ENCODE results near the gene SOX15. TPM values are rescaled to one million over a fixed set of nuclear protein-coding genes. Genes with fewer than 3 reads are reported as not detected.

SOX15 gene
- total RNA-seq, 2 donors from 2014 or later, result 0.90 TPM; not detected in 1

DNA sequence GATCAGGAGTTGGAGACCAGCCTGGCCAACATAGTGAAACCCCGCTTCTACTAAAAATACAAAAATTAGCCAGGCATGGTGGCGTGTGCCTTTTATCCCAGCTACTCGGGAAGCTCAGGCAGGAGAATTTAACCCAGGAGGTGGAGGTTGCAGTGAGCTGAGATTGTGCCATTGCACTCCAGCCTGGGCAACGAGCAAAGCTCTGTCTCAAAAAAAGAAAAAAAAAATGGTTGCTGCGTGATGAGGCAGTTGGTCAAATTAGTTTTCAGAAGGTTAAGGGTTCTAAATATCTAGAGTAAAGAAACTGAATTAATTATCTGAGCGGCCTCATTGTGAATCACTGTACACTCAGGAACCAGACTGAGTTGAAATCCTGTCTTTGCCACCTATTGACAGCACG, 13.9 kb downstream of the SOX15 start:
- ATAC-seq (replicated peaks), result no peak
- peaks cover 100% of the 10 kb centered on the region for H3K36me3 Mint-ChIP-seq (ENCODE audit: low read depth)

DNA sequence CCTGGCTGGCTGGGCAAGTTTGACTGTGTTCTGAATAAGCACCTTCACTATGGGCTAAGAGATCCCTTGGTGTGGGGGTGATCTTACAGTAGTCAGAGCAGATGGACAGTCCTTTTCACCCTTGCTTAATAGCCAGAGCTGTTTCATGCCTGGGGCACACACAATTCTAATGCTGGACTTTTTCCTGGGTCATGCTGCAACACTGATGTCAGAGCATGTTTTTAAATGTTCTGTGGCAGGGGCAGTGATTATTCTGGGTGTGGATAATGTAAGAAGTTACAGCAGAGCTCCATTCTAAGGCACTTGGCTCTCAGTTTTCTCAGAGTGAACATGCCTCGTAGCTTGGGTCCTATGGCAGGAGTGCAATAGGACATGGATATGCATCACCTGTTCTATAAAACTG, 14.4 kb downstream of the SOX15 start:
- Mint-ChIP-seq H3K36me3 (ENCODE audit: low read depth) (peaks cover 100% of the 10 kb centered on the region), H3K27me3 (no peaks in the 10 kb centered on the region), H3K9me3 (no peaks in the 10 kb centered on the region), H3K4me1 (peaks cover 44% of the 10 kb centered on the region), H3K27ac (peak overlapping the region; percentile 93), H3K4me3 (peak overlapping the region; percentile 96)
- ATAC-seq (replicated peaks), result no peak

More for the DNA sequence above, 13.9 kb downstream of the SOX15 start:
- peak overlapping the region; percentile 24 for H3K27ac Mint-ChIP-seq
- H3K9me3 Mint-ChIP-seq, result no peaks in the 10 kb centered on the region
- peaks cover 48% of the 10 kb centered on the region for H3K4me1 Mint-ChIP-seq
- H3K27me3 Mint-ChIP-seq, result no peaks in the 10 kb centered on the region
- H3K4me3 Mint-ChIP-seq, result peak overlapping the region; percentile 96

DNA sequence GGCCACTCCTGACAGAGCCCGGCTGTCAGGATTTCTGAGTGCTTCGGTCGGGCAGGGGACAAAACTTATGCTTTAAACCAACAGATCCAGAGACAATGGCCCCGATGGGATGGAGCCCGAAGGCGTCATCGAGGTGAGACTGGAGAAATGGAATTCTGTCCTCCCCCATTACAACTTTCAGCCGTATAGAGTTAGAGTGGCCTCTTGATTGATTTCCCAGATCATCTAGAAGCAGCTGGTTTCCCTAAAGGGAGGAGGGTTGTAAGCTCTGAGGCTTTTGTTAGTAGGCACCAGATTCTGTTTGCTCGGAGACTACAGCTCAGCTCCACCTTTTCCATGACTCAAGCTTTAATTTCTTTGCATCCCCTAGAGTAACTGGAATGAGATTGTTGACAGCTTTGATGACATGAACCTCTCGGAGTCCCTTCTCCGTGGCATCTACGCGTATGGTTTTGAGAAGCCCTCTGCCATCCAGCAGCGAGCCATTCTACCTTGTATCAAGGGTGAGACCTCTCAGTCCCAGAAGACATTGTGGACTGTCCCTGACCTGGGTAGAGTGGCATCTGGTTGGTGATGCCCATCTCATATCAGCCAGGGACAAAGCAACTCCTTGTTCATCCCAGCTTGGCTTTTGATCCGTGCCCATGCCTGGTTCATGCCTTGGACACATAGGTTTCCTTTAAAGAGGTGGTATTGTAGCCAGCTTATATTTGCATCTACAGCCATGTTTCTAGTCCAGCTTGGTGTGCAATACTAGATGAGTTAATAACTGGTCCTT, 15.5 kb downstream of the SOX15 start:
- Mint-ChIP-seq H3K4me3 (peak overlapping the region; percentile 96), H3K36me3 (ENCODE audit: low read depth) (peaks cover 100% of the 10 kb centered on the region), H3K9me3 (no peaks in the 10 kb centered on the region), H3K27me3 (no peaks in the 10 kb centered on the region), H3K27ac (peak overlapping the region; percentile 93), H3K4me1 (peaks cover 33% of the 10 kb centered on the region)
- ATAC-seq (replicated peaks), result no peak

DNA sequence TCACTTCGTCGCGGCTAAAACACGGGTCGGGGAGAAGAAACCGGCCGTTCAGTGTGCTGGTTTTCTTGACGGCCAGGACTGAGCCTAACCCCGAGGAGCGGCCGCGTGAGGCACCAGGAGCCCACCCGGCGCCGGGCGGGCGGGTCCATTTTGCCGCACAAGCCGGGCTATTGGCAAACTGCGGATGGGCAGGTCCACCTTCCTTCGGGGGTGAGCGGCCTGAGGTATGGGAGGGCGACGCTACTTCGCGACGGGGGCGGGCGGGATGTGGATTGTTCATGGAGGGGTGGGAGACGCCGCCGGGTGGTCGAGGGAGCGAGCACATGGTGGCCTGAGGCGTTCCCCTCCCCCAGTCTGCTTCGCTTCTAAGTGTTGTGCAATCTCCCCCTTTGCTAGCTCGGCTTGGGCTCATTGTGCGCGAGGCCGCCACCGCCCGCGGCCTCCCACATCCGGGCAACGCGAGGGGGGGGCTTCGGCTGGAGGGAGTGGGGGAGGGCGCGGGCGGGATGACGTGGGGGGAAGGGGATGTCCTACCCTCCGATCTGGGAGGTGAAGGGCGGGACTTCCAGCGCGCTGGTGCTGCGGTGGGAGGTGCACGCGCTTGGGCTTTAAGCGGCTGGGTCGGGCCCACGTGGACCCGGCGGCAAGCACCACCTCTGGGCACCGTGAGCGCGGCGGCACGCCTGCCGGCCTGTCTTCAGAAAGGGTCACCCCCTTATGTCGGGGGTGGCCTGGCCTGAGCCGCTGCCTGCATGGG, 16.4 kb downstream of the SOX15 start:
- ATAC-seq (replicated peaks), result peak; percentile 42
- Mint-ChIP-seq H3K27me3 (no peaks in the 10 kb centered on the region), H3K36me3 (ENCODE audit: low read depth) (peaks cover 100% of the 10 kb centered on the region), H3K4me1 (peaks cover 28% of the 10 kb centered on the region), H3K27ac (peak overlapping the region; percentile 93), H3K4me3 (peak overlapping the region; percentile 96), H3K9me3 (no peaks in the 10 kb centered on the region)

DNA sequence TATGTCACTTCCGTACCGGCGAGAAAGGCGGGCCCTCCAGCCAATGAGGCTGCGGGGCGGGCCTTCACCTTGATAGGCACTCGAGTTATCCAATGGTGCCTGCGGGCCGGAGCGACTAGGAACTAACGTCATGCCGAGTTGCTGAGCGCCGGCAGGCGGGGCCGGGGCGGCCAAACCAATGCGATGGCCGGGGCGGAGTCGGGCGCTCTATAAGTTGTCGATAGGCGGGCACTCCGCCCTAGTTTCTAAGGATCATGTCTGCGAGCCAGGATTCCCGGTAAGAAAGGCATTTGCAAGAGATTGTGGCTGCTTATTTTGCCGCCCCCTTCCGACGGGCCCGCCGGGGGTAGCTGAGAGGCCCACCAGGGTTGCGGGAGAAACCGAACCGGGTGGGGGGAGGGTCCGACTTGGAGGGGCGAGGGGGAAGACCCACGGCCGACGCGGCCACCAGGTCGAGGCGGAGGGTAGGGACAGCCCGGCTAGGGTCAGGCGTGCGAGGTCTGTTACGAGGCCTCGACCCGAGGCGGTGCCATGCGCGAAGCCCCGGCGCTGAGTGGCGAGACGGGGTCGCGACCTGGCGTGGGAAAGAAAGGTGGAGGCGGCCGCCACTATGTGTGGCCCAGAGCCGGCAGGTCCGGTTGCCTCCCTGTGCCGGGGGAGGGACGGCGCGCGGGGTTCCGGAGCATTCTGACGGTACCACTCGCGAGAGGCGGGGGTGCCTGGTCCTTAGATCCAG, 17.1 kb downstream of the SOX15 start:
- peaks cover 99% of the 10 kb centered on the region for H3K36me3 Mint-ChIP-seq (ENCODE audit: low read depth)
- H3K4me1 Mint-ChIP-seq, result peaks cover 22% of the 10 kb centered on the region
- peak overlapping the region; percentile 96 for H3K4me3 Mint-ChIP-seq
- no peaks in the 10 kb centered on the region for H3K9me3 Mint-ChIP-seq
- peak overlapping the region; percentile 97 for H3K27ac Mint-ChIP-seq
- ATAC-seq (replicated peaks), result peak; percentile 94
- H3K27me3 Mint-ChIP-seq, result no peaks in the 10 kb centered on the region

DNA sequence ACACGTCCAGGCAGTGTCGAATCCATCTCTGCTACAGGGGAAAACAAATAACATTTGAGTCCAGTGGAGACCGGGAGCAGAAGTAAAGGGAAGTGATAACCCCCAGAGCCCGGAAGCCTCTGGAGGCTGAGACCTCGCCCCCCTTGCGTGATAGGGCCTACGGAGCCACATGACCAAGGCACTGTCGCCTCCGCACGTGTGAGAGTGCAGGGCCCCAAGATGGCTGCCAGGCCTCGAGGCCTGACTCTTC, 17.6 kb downstream of the SOX15 start:
- Mint-ChIP-seq H3K9me3 (no peaks in the 10 kb centered on the region), H3K4me3 (peak overlapping the region; percentile 96), H3K4me1 (peaks cover 22% of the 10 kb centered on the region), H3K27ac (peak overlapping the region; percentile 97), H3K27me3 (no peaks in the 10 kb centered on the region), H3K36me3 (ENCODE audit: low read depth) (peaks cover 99% of the 10 kb centered on the region)
- no peak for ATAC-seq (replicated peaks)

DNA sequence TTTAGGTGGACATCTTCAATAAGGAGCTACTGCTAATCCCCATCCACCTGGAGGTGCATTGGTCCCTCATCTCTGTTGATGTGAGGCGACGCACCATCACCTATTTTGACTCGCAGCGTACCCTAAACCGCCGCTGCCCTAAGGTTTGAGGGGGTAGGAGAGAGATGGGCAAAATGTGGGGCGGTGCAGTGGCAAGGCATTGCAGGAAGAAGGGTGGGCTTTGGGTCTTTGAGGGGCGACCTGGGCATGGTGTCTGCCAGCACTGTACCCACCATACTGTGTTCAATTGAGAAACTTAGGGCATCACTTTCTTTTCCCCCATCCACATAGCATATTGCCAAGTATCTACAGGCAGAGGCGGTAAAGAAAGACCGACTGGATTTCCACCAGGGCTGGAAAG, 19.5 kb downstream of the SOX15 start:
- peak overlapping the region; percentile 97 for H3K27ac Mint-ChIP-seq
- no peaks in the 10 kb centered on the region for H3K9me3 Mint-ChIP-seq
- H3K4me3 Mint-ChIP-seq, result no peak overlapping the region
- H3K27me3 Mint-ChIP-seq, result no peaks in the 10 kb centered on the region
- peaks cover 99% of the 10 kb centered on the region for H3K36me3 Mint-ChIP-seq (ENCODE audit: low read depth)
- no peak for ATAC-seq (replicated peaks)
- peaks cover 13% of the 10 kb centered on the region for H3K4me1 Mint-ChIP-seq

DNA sequence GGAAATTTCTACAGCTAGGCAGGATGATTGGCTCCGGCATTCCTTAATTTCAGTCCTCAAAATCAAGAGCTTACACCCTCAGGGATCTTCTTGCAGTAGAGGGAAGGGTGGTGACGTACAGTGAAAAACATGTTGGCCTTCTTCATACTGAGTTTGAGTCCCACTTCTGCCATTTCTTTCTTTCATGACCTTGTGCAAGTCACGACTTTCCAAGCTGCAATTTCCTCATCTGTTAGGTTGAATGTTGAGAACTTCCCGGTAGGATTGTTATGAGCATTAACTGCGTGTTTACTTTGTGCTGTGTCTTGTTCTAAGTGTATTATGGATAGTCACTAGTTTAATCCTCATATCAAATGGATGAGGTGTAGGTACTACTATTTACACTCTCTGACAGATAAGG, 20.3 kb downstream of the SOX15 start:
- H3K4me3 Mint-ChIP-seq, result no peak overlapping the region
- H3K36me3 Mint-ChIP-seq (ENCODE audit: low read depth), result peaks cover 99% of the 10 kb centered on the region
- H3K27ac Mint-ChIP-seq, result peak overlapping the region; percentile 97
- H3K9me3 Mint-ChIP-seq, result no peaks in the 10 kb centered on the region
- peaks cover 8% of the 10 kb centered on the region for H3K4me1 Mint-ChIP-seq
- no peaks in the 10 kb centered on the region for H3K27me3 Mint-ChIP-seq
- no peak for ATAC-seq (replicated peaks)

DNA sequence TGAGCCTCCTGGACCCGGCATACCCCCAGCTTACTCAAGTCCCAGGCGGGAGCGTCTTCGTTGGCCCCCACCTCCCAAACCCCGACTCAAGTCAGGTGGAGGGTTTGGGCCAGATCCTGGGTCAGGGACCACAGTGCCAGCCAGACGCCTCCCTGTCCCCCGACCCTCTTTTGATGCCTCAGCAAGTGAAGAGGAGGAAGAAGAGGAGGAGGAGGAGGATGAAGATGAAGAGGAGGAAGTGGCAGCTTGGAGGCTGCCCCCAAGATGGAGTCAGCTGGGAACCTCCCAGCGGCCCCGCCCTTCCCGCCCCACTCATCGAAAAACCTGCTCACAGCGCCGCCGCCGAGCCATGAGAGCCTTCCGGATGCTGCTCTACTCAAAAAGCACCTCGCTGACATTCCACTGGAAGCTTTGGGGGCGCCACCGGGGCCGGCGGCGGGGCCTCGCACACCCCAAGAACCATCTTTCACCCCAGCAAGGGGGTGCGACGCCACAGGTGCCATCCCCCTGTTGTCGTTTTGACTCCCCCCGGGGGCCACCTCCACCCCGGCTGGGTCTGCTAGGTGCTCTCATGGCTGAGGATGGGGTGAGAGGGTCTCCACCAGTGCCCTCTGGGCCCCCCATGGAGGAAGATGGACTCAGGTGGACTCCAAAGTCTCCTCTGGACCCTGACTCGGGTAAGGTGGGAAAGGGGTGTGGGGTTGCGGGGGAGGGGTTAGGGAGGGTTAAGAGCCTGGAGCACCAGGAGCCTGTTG, 26.6 kb downstream of the SOX15 start:
- Mint-ChIP-seq H3K36me3 (ENCODE audit: low read depth) (peaks cover 71% of the 10 kb centered on the region), H3K27ac (peak overlapping the region; percentile 93), H3K9me3 (no peaks in the 10 kb centered on the region), H3K4me3 (peak overlapping the region; percentile 91), H3K4me1 (peaks cover 20% of the 10 kb centered on the region), H3K27me3 (no peaks in the 10 kb centered on the region)
- ATAC-seq (replicated peaks), result no peak

DNA sequence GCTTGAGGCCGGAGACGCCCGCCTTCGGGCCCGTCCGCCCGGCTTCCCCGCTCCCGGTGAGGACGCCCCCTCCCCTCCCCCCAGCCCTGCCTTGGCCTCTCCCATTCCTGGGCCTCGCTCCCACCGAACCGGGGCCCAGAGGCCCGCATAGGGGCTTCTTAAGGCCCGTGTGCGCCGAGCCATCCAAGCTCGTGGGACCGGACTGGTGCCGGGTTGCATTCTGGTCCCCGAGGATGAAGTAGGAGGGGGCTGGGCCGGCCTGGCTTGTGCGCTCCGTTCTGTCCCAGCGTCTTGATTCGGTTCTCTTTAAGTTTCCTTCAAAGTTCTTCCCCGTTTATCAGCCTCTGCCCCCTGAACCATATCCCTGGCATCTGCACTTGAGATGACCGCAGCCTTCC, 27.7 kb downstream of the SOX15 start:
- Mint-ChIP-seq H3K9me3 (no peaks in the 10 kb centered on the region), H3K36me3 (ENCODE audit: low read depth) (peaks cover 61% of the 10 kb centered on the region), H3K4me1 (peaks cover 20% of the 10 kb centered on the region), H3K4me3 (peak overlapping the region; percentile 91), H3K27me3 (no peaks in the 10 kb centered on the region), H3K27ac (peak overlapping the region; percentile 93)
- no peak for ATAC-seq (replicated peaks)

DNA sequence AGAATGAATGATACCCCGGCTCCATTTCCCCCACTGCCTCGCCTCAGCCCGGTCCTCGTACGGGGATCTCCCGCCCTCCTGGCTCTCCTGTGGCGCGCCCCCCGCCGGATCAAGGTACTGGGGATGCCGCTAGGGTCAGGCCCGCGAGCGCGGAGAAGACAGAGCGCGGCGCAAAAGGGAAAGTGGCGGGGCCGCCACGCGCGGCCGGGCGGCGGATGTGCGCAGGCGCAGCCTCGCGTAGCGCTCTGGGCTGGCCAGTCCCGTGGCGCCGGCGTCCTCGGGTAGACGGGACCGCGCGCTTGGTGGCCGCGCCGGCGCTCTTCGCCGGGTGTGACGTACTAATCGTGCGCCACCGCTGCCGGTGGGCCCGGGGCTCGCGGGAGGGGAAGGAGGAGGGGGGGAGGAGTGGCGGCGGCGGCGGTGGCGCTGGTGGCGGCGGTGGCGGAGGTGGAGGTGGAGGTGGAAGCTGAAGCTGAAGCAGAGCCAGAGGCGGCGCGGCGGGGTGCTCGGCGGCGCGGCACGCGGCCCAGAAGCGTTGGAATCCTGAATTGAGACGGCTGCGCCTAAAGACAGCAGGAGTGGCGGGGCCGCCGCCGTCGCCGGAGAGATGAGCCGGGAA, 28.2 kb downstream of the SOX15 start, which contains the start of gene SENP3:
SENP3 (plus strand) TSS at position 331 of the 619 bp plus-strand sequence. CDS start 1,158 bp downstream, outside the sequence.
- Mint-ChIP-seq H3K4me3 (peak within 1 kb of the TSS; percentile 91), H3K27ac (peak within 1 kb of the TSS; percentile 93), H3K27me3 (no peaks in the 10 kb centered on the region), H3K9me3 (no peaks in the 10 kb centered on the region), H3K4me1 (peaks cover 20% of the 10 kb centered on the region), H3K36me3 (ENCODE audit: low read depth) (peaks cover 56% of the 10 kb centered on the region)
- peak; percentile 90 for ATAC-seq (replicated peaks)

DNA sequence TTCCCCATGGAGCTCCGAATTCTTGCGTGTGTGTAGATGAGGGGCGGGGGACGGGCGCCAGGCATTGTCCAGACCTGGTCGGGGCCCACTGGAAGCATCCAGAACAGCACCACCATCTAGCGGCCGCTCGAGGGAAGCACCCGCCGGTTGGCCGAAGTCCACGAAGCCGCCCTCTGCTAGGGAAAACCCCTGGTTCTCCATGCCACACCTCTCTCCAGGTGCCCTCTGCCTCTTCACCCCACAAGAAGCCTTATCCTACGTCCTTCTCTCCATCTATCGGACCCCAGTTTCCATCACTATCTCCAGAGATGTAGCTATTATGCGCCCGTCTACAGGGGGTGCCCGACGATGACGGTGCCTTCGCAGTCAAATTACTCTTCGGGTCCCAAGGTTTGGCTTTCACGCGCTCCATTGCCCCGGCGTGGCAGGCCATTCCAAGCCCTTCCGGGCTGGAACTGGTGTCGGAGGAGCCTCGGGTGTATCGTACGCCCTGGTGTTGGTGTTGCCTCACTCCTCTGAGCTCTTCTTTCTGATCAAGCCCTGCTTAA, 28.8 kb downstream of the SOX15 start:
- Mint-ChIP-seq H3K36me3 (ENCODE audit: low read depth) (peaks cover 50% of the 10 kb centered on the region), H3K27ac (peak overlapping the region; percentile 86), H3K9me3 (no peaks in the 10 kb centered on the region), H3K27me3 (no peaks in the 10 kb centered on the region), H3K4me3 (peak overlapping the region; percentile 91), H3K4me1 (peaks cover 20% of the 10 kb centered on the region)
- ATAC-seq (replicated peaks), result peak; percentile 84

DNA sequence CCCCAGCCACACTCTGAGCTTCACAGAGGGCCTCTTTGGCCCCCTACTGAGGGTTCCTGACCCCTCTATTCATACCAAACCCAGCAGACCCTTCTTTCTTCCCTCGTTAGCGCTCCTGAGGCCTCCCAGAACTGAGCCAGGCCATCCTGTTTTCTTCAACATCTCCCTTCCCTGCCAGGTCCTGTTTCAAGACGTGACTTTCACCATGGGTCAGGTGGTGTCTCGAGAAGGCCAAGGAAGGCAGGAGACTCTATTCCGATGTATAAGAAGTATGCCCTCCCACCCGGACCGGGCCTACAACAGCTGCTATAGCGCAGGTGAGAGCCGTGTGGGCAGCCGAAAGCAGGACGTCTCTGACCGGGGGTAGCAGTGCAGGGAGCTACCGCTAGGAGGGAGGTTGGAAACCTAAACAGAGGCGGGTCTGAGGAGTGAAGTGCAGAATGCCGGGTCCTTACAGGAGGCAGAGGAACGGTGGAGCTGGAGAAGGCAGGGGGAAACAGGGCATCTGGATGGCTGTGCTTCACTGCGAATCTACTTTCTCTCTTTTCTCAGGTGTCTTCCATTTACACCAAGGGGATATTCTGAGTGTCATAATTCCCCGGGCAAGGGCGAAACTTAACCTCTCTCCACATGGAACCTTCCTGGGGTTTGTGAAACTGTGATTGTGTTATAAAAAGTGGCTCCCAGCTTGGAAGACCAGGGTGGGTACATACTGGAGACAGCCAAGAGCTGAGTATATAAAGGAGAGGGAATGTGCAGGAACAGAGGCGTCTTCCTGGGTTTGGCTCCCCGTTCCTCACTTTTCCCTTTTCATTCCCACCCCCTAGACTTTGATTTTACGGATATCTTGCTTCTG, 29.5 kb downstream of the SOX15 start:
- Mint-ChIP-seq H3K36me3 (ENCODE audit: low read depth) (peaks cover 43% of the 10 kb centered on the region), H3K4me1 (peaks cover 24% of the 10 kb centered on the region), H3K27me3 (no peaks in the 10 kb centered on the region), H3K27ac (peak overlapping the region; percentile 86), H3K9me3 (no peaks in the 10 kb centered on the region), H3K4me3 (peak overlapping the region; percentile 91)
- ATAC-seq (replicated peaks), result peak; percentile 45

Data from activated T-helper 17 cell treated with anti-CD3 and anti-CD28 coated beads, Interleukin-2, amount 50 U/mL, for 72 hours (primary cell).